ENCODE measurements around the gene ARF3. TPM values are rescaled to one million over a fixed set of nuclear protein-coding genes. Genes with fewer than 3 reads are reported as not detected.

The ARF3 gene
- total and polyA plus RNA-seq, 9 donors, result 25.5 to 243 (median 100) TPM

DNA sequence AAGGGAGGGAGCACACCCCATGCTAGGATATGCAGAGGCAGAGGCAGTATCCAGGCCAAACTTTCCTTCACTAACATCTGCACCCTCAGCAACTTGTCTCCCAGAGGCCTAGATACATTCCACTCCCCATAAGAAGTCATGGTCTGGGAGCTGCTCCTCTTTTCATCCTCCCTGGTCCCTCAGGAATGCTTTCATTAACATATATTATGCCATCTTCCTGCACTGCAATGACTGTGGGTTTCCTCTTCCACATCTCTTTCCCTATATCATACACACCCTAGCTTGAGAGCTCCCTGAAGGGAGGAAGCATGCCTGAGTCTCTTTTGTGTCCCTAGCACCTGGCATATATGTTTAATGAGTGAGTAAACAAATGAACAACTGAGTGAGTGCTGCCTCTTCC lies 33.3 kb upstream of the ARF3 start:
- Histone ChIP-seq H3K4me1 (ENCODE audit: insufficient read depth) (no peaks in the 10 kb centered on the region), H3K4me3 (no peak overlapping the region), H3K9me3 (no peaks in the 10 kb centered on the region), H3K36me3 (no peaks in the 10 kb centered on the region), H3K27ac (no peak overlapping the region), H3K27me3 (no peaks in the 10 kb centered on the region)
- intact Hi-C loops (cut with DNase I), result loop anchor here in 1 of 4 donors (10.0 kb wide), 1 partner anchor 126 kb away; the partner anchor contains the start of gene RND1
- TF ChIP-seq POLR2A (IDR thresholded peaks at IDR 0.05), result no peak
- TF ChIP-seq, protein P1, sequence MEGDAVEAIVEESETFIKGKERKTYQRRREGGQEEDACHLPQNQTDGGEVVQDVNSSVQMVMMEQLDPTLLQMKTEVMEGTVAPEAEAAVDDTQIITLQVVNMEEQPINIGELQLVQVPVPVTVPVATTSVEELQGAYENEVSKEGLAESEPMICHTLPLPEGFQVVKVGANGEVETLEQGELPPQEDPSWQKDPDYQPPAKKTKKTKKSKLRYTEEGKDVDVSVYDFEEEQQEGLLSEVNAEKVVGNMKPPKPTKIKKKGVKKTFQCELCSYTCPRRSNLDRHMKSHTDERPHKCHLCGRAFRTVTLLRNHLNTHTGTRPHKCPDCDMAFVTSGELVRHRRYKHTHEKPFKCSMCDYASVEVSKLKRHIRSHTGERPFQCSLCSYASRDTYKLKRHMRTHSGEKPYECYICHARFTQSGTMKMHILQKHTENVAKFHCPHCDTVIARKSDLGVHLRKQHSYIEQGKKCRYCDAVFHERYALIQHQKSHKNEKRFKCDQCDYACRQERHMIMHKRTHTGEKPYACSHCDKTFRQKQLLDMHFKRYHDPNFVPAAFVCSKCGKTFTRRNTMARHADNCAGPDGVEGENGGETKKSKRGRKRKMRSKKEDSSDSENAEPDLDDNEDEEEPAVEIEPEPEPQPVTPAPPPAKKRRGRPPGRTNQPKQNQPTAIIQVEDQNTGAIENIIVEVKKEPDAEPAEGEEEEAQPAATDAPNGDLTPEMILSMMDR (IDR thresholded peaks at IDR 0.05), result no peak
- no peak for TF ChIP-seq EP300 (IDR thresholded peaks at IDR 0.05)
- DNase-seq, result no peak

DNA sequence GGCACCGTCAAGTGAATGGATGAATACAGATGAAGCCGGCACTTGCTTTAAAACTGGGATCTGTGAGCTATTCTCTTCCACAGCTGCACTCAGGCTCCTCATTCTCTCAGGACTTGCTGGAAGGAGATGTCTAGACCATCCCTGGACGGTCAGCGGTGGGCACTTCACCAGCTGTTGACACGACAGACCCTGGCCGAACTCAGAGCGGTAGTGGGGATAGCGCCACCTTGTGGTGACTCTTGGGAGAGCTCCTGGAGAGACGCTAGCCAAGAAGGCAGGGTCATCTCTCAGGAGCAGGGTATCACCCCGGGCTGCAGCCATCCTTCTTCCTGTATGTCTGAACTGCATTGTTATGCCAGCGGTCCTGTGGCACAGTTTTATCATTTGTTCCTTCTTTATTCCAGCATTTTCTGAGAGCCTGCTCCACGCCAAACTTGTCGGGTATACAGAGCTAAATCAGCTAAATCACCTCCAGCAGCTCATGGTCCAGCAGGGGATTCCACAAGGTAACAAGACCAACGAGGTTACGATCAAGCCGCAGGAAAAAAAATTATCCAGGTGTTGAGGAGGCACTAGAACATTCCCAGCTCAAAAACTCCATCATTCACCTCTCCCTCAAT lies 30.9 kb upstream of the ARF3 start:
- intact Hi-C loops (cut with DNase I), result loop anchor here in 1 of 4 donors (10.0 kb wide), 1 partner anchor 63 kb away; the partner anchor contains the start of gene FKBP11
- Histone ChIP-seq H3K27ac (no peak overlapping the region), H3K9me3 (no peaks in the 10 kb centered on the region), H3K4me3 (no peak overlapping the region), H3K27me3 (no peaks in the 10 kb centered on the region), H3K36me3 (no peaks in the 10 kb centered on the region), H3K4me1 (ENCODE audit: insufficient read depth) (no peaks in the 10 kb centered on the region)
- TF ChIP-seq EP300 (IDR thresholded peaks at IDR 0.05), result no peak
- no peak for TF ChIP-seq POLR2A (IDR thresholded peaks at IDR 0.05)
- TF ChIP-seq, protein P1 (IDR thresholded peaks at IDR 0.05), result no peak
- WGBS, 3 donors, result 24 to 26% (median 26%) methylated on average over 16 of the region's 16 CpGs
- DNase-seq, result peak in 2 of 5 donors; percentile 45 to 62

DNA sequence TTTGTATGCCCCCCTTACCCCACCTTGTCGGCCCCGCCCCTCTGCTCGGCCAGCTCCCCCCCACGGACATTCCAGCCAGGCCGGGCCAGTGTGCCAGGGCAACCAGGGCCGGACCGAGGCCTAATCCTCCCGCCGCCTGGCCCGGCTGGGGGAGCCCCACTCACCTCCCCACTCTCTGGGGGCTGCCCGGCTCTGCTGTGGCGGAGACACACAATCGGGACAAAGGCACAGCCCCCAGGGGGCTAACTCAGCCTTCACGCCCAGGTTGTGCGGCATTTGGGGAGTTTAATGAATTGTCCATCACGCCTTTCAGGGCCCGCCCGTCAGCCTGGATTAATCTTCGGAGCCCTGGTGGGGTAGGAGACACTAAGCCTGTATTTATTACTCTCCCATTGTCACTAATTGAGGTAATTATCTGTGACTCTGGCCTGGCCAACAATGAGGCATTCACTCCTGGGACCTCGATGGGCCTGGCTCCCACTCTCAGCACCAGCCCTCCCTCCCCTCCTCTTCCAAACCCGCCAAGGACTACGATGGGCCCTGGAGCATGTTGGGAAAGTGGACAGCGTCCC lies 29.5 kb upstream of the ARF3 start:
- intact Hi-C loops (cut with DNase I), result loop anchor here in 1 of 4 donors (10.0 kb wide), 1 partner anchor 62 kb away; the partner anchor contains the start of gene FKBP11
- Histone ChIP-seq H3K27me3 (no peaks in the 10 kb centered on the region), H3K27ac (no peak overlapping the region), H3K4me1 (ENCODE audit: insufficient read depth) (no peaks in the 10 kb centered on the region), H3K4me3 (no peak overlapping the region), H3K36me3 (no peaks in the 10 kb centered on the region), H3K9me3 (no peaks in the 10 kb centered on the region)
- no peak for DNase-seq
- WGBS, 3 donors, result 48 to 55% (median 53%) methylated on average over 22 to 23 of the region's 23 CpGs
- TF ChIP-seq, protein P1 (IDR thresholded peaks at IDR 0.05), result no peak
- TF ChIP-seq POLR2A (IDR thresholded peaks at IDR 0.05) (no peak), EP300 (IDR thresholded peaks at IDR 0.05) (no peak)

DNA sequence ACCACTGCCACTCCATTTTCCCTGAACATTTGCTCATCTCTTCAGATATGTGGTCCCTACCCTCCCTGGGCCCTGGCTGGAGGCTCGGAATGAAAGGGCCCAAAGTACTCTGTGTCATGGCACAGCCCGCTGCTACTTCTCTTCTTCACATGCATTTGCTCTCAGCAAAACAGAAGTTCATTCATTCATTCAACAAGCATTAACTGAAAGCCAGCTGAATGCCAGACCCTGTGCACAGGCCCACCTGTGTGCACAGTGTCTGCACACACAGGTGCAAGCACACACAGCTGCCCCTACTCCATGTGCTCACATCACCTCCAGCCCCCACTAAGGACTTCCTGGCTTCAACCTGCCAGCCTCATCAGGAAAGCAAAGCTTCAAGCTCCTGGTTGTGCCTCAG lies 28.6 kb upstream of the ARF3 start:
- Histone ChIP-seq H3K36me3 (no peaks in the 10 kb centered on the region), H3K4me1 (ENCODE audit: insufficient read depth) (peaks cover 2% of the 10 kb centered on the region), H3K9me3 (no peaks in the 10 kb centered on the region), H3K27me3 (no peaks in the 10 kb centered on the region), H3K27ac (no peak overlapping the region), H3K4me3 (no peak overlapping the region)
- intact Hi-C loops (cut with DNase I), result loop anchor here in 1 of 4 donors (10.0 kb wide), 1 partner anchor 61 kb away; the partner anchor contains the start of gene FKBP11
- no peak for DNase-seq
- TF ChIP-seq POLR2A (IDR thresholded peaks at IDR 0.05) (no peak), EP300 (IDR thresholded peaks at IDR 0.05) (no peak)
- TF ChIP-seq, protein P1 (IDR thresholded peaks at IDR 0.05), result no peak
- 50 to 60% (median 52%) methylated on average over 2 of the region's 2 CpGs for WGBS, 3 donors

All from ovary (tissue), 9 donors.